ENCODE data around the gene RIT1. TPM values are rescaled to one million over a fixed set of nuclear protein-coding genes. Genes with fewer than 3 reads are reported as not detected.

Gene RIT1, protein sequence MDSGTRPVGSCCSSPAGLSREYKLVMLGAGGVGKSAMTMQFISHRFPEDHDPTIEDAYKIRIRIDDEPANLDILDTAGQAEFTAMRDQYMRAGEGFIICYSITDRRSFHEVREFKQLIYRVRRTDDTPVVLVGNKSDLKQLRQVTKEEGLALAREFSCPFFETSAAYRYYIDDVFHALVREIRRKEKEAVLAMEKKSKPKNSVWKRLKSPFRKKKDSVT
- 10 to 100 TPM; 26.0 to 26.4 TPM for total RNA-seq

DNA sequence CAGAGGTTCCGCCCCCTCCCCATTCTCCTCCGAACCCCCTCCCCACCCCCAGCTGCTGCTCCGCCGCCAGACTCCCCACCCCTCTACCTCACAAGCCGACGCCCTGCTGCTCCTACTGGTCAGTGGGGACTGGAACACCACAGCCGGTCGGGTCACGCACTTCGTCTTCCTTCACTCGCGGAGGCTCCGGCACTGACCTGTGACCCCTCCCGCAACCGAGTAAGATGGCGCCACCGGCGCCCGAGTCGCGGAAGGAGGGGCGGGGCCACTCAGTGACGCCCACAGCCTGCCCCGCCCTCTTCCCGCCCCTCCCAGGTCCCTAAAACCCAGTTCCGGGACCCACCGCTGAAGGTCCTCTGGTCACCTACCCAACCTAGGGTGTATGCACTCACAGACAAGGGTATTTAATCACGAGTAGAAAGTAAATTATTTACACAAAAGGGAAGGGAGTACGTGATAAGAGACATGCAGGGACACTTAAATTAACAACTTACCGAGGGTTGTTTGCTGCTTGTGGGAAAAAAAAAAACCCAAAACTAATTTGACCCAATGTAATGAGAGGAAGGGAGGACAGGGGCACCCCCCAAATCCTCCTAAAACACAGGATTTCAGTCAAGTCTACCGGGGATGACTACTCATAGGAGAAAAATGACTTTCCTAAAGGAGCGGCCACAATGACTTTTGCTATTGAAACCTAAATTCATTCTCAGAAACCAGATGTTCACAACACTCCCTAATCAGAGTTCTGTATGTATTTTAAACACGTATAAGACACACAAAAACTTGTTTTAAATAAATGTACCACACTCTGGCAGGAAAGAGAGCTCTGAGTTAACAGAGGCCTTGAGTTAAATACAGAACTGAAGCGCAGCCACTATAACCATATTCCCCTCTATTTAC lies at the start of gene RIT1:
Gene RIT1 (minus strand): TSS at position 194 of the 900 bp plus-strand sequence. CDS start 588 bp downstream, outside the sequence.
- Mint-ChIP-seq H3K27me3 (ENCODE audit: low read depth) (no peaks in the 10 kb centered on the region), H3K27ac (peak within 1 kb of the TSS; percentile 99), H3K4me3 (peak within 1 kb of the TSS; percentile 99), H3K9me3 (ENCODE audit: insufficient read depth) (no peaks in the 10 kb centered on the region), H3K4me1 (ENCODE audit: low read depth) (peaks cover 26% of the 10 kb centered on the region), H3K36me3 (ENCODE audit: low read depth) (peaks cover 68% of the 10 kb centered on the region)
- DNase-seq (peak; percentile 90), ATAC-seq (peak; percentile 94)
- POLR2A ChIA-PET: no interaction called here
- CTCF ChIA-PET: interaction anchor here (0.6 to 0.9 kb wide), 2 partner anchors 16 to 21 kb away, joined by 3 read pairs; no protein-coding TSS in a partner anchor

DNA sequence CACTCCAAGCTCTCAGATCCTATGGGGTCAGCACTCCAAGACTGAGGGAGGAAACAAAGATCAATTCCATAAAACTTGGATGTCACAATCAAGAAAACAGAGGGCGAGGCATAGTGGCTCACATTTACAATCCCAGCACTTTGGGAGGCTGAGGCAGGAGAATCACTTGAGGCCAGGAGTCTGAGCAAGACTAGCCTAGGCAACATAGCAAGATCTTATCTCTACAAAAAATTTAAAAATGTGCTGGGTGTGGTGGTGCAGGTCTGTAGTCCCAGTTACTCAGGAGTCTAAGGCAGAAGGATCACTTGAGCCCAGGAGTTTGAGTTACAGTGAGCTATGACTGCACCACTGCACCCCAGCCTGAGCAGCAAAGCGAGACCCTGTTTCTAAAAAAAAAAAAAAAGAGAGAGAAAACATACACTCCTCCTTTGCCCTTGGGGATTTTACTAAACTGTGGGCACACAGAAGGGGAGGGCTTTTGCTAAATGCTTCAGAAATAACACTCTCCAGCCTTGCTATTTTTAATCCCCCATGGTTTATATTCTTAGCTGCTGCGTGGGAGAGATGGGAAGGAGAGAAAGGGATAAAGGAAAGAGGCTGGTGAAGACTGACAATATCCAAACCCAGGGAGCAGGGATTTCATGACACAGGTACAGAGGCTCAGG lies 49.1 kb upstream of the RIT1 start:
- CTCF ChIA-PET: interaction anchor here (0.9 to 1.4 kb wide), 2 partner anchors 16 to 29 kb away, joined by 3 to 5 read pairs; no protein-coding TSS in a partner anchor
- ATAC-seq: no peak
- H3K4me1 Mint-ChIP-seq (ENCODE audit: low read depth): peaks cover 31% of the 10 kb centered on the region

DNA sequence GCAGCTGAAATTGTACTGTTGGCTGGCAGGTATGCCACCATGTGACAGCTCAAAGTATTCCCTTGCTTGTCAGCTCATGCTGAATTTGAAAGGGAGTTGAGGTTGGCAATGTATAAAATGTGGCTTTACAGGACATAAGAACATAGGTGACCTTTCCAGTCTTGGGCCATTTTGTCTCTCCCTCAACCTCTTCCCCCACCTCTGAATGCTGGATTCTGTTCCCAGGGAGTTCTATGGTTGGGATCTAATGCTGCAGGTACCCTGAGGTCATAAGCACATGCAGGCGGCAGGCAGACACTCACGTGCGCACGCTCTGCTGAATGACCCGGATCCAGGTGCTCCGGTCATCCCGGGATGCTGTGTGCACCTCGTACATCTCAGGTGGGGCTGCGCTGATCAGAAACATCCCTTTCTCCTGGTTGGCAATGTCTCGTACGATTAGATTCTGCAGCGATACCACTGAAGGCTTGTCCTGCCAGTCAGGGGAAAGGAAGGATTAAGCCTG lies 46.3 kb upstream of the RIT1 start:
- Mint-ChIP-seq H3K27me3 (ENCODE audit: low read depth) (no peaks in the 10 kb centered on the region), H3K9me3 (ENCODE audit: insufficient read depth) (no peaks in the 10 kb centered on the region), H3K27ac (no peak overlapping the region), H3K4me1 (ENCODE audit: low read depth) (peaks cover 18% of the 10 kb centered on the region), H3K4me3 (no peak overlapping the region), H3K36me3 (ENCODE audit: low read depth) (peaks cover 72% of the 10 kb centered on the region)
- ATAC-seq: no peak
- CTCF ChIA-PET: interaction anchor here (0.8 to 4.3 kb wide), 5 partner anchors 19 to 63 kb away, joined by 3 to 25 read pairs (median 4); partner anchors contain the start of genes ARHGEF2 and KHDC4
- no peak for DNase-seq
- POLR2A ChIA-PET: interaction anchor here (1.2 kb wide), 1 partner anchor 10 kb away, joined by 4 read pairs; no protein-coding TSS in a partner anchor

More for the DNA sequence above, 49.1 kb upstream of the RIT1 start:
- Mint-ChIP-seq H3K27me3 (ENCODE audit: low read depth) (no peaks in the 10 kb centered on the region), H3K36me3 (ENCODE audit: low read depth) (peaks cover 67% of the 10 kb centered on the region), H3K27ac (peak overlapping the region; percentile 10), H3K4me3 (no peak overlapping the region), H3K9me3 (ENCODE audit: insufficient read depth) (no peaks in the 10 kb centered on the region)
- POLR2A ChIA-PET: interaction anchor here (0.7 kb wide), 1 partner anchor 16 kb away, joined by 3 read pairs; no protein-coding TSS in a partner anchor
- no peak for DNase-seq

DNA sequence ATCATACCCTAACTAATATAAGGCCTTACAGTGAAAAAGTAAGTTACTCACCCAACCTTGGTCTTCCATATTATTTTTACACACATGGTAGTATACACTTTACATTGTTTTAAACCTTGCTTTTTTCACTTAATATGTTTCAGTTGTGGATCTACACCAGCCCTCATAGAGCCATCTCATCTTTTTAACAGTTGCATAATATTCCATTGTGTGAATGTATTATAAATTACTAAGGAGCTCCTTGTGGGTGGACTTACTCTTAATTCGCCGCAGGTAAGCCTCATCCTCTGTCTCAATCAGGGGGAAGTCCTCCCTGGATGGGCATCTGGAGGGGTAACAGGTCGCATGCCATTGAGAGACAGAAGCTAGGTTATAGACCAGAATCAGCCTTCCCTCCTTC lies 43.5 kb upstream of the RIT1 start:
- H3K36me3 Mint-ChIP-seq (ENCODE audit: low read depth): peaks cover 71% of the 10 kb centered on the region
- peaks cover 2% of the 10 kb centered on the region for H3K4me1 Mint-ChIP-seq (ENCODE audit: low read depth)
- ATAC-seq: no peak
- no peak overlapping the region for H3K4me3 Mint-ChIP-seq
- H3K27ac Mint-ChIP-seq: no peak overlapping the region
- no peaks in the 10 kb centered on the region for H3K27me3 Mint-ChIP-seq (ENCODE audit: low read depth)
- DNase-seq: no peak
- no peaks in the 10 kb centered on the region for H3K9me3 Mint-ChIP-seq (ENCODE audit: insufficient read depth)
- ChIA-PET POLR2A (interaction anchor here (0.8 to 1.0 kb wide), 2 partner anchors 20 to 24 kb away, joined by 3 read pairs; partner anchors contain the start of gene ARHGEF2), CTCF (interaction anchor here (1.0 to 4.3 kb wide), 3 partner anchors 14 to 365 kb away, joined by 4 to 25 read pairs (median 5); no protein-coding TSS in a partner anchor)

DNA sequence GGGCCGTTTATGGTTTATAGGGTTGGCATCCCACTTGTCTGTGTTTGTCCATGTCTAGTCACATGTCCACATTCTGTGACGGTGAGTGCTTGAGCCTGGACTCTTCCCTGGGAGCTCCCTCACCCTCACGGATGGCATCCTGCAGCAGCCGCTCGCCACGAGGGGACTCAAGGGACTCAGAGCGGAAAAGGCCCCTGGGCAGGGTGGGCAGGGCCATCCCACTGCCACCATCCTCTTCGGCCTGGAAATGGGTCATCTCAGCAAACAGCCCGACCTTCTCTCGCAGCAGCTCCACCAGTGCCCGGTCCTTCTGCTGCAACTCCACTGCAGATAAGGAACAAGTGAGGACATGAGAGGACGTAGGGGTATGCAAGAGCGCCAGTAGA lies 41.3 kb upstream of the RIT1 start:
- DNase-seq (no peak), ATAC-seq (no peak)
- ChIA-PET CTCF (no interaction called here), POLR2A (no interaction called here)
- Mint-ChIP-seq H3K27ac (peak overlapping the region; percentile 63), H3K36me3 (ENCODE audit: low read depth) (peaks cover 67% of the 10 kb centered on the region), H3K9me3 (ENCODE audit: insufficient read depth) (no peaks in the 10 kb centered on the region), H3K4me3 (no peak overlapping the region), H3K4me1 (ENCODE audit: low read depth) (peaks cover 8% of the 10 kb centered on the region), H3K27me3 (ENCODE audit: low read depth) (no peaks in the 10 kb centered on the region)

DNA sequence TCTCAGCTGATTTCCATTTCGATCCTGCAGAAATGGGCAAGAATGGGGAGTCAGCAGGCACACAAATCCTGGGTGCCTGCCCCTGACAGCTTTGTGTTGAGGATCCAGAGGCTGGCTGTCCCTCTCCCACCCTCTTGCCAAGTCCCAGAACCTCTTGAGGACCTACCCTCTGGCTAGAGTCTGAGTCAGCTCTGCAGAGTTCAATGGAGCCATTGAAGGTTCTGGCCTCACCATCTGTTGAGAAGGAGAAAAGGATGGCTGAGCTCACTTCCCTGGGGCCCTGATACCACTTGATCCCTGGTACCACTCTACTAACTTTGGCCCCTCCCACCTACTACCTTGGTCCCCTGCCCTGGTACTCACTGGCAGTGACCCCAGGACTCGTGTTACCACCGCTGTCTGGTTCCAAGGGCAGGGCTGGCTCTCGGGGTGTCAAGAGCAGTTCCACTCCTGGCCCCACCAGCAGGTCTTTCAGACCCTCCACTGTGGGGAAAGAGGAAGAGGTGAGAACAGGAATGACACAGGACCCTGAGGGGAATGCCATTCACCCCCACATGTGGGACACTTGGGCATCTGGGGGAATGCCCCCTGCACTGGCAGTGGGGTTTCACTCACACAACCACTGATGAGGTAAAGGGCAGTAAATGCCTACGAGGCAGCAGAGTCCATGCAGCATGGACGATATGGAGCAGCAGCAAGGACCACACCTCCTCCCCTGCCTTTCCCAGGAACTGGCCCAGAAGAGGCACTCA lies 40.8 kb upstream of the RIT1 start:
- Mint-ChIP-seq H3K27ac (no peak overlapping the region), H3K27me3 (ENCODE audit: low read depth) (no peaks in the 10 kb centered on the region), H3K4me1 (ENCODE audit: low read depth) (peaks cover 12% of the 10 kb centered on the region), H3K36me3 (ENCODE audit: low read depth) (peaks cover 66% of the 10 kb centered on the region), H3K4me3 (no peak overlapping the region), H3K9me3 (ENCODE audit: insufficient read depth) (no peaks in the 10 kb centered on the region)
- ChIA-PET POLR2A (interaction anchor here (1.1 kb wide), 1 partner anchor 22 kb away, joined by 3 read pairs; no protein-coding TSS in a partner anchor), CTCF (interaction anchor here (1.3 kb wide), 1 partner anchor 13 kb away, joined by 5 read pairs; no protein-coding TSS in a partner anchor)
- no peak for DNase-seq
- ATAC-seq: no peak

DNA sequence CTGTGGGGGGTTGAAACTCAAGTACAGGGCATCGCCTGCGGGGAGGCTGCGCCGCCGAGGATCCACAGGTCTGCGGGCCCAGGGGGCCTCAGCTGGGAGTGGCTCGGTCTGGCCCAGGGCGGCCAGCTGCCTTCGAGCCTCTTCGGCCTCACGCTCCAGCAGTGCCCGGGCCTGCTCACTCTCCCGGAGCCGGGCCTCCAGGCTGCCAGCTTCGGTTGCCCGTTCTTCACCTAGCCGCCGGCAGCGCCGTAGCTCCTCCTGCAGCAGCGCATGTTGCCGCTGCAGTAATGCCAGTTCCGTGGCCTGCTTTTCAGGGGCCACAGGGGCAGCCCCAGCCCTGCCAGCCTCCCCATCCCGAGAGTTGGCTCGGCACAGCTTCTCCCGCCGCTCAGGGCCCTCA lies 39.7 kb upstream of the RIT1 start:
- ChIA-PET POLR2A (interaction anchor here (0.5 to 1.1 kb wide), 2 partner anchors 23 to 27 kb away, joined by 3 read pairs; partner anchors contain the start of gene ARHGEF2), CTCF (interaction anchor here (1.3 kb wide), 1 partner anchor 12 kb away, joined by 5 read pairs; no protein-coding TSS in a partner anchor)
- no peak overlapping the region for H3K4me3 Mint-ChIP-seq
- ATAC-seq (no peak), DNase-seq (no peak)
- no peaks in the 10 kb centered on the region for H3K9me3 Mint-ChIP-seq (ENCODE audit: insufficient read depth)
- no peaks in the 10 kb centered on the region for H3K27me3 Mint-ChIP-seq (ENCODE audit: low read depth)
- peaks cover 72% of the 10 kb centered on the region for H3K36me3 Mint-ChIP-seq (ENCODE audit: low read depth)
- H3K4me1 Mint-ChIP-seq (ENCODE audit: low read depth): peaks cover 23% of the 10 kb centered on the region
- no peak overlapping the region for H3K27ac Mint-ChIP-seq

DNA sequence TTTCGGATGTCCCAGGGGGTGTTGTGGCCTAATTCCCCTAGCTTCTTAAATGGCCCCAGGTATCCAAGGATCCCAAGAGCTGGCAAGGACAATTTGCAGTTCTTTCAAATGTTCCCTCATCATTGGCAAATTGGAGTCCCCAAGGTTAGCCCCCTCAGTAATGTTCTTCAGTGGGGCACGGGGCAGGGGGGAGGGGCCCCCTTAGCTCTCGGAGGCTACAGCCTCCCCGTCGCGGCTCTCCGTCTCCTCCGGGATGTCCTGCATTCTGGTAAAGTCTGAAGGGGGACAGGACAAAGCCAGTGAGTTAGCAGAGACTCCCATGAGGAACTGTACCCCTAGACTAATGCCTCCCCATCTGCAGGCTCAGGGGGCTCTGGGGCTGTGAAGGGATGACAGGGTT lies 36.6 kb upstream of the RIT1 start:
- CTCF ChIA-PET: interaction anchor here (1.3 to 2.4 kb wide), 3 partner anchors 9 to 31 kb away, joined by 3 to 9 read pairs (median 4); partner anchors contain the start of gene ARHGEF2
- Mint-ChIP-seq H3K36me3 (ENCODE audit: low read depth) (peaks cover 56% of the 10 kb centered on the region), H3K4me3 (no peak overlapping the region), H3K27me3 (ENCODE audit: low read depth) (no peaks in the 10 kb centered on the region), H3K9me3 (ENCODE audit: insufficient read depth) (no peaks in the 10 kb centered on the region), H3K27ac (peak overlapping the region; percentile 49), H3K4me1 (ENCODE audit: low read depth) (peaks cover 43% of the 10 kb centered on the region)
- no peak for ATAC-seq
- DNase-seq: no peak
- POLR2A ChIA-PET: interaction anchor here (0.6 to 1.3 kb wide), 2 partner anchors 9 to 29 kb away, joined by 3 to 8 read pairs; no protein-coding TSS in a partner anchor

DNA sequence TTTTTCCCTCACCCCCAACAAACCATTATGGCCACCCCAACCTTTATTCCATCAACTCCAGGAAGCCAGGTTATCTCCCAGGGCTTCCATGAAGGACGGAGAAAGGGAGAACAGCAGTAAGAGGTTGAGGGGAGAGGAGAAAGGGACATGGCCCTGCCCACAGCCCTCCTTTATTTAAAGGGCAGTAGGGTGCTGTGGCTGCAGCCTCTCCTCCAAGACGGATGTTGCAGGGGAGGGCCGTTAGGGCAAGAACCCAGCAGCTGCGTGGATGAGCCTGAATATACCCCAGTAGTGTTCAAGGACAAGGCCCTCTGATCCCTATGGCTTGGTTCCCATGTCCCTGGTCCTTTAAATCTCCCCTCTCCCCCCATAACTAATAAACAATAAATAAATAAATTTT lies 36.1 kb upstream of the RIT1 start:
- peak overlapping the region; percentile 46 for H3K4me3 Mint-ChIP-seq
- ChIA-PET CTCF (interaction anchor here (1.7 kb wide), 1 partner anchor 31 kb away, joined by 4 read pairs; the partner anchor contains the start of gene ARHGEF2), POLR2A (interaction anchor here (1.3 kb wide), 1 partner anchor 30 kb away, joined by 8 read pairs; no protein-coding TSS in a partner anchor)
- H3K4me1 Mint-ChIP-seq (ENCODE audit: low read depth): peaks cover 47% of the 10 kb centered on the region
- H3K9me3 Mint-ChIP-seq (ENCODE audit: insufficient read depth): no peaks in the 10 kb centered on the region
- H3K36me3 Mint-ChIP-seq (ENCODE audit: low read depth): peaks cover 52% of the 10 kb centered on the region
- H3K27ac Mint-ChIP-seq: peak overlapping the region; percentile 87
- no peaks in the 10 kb centered on the region for H3K27me3 Mint-ChIP-seq (ENCODE audit: low read depth)
- no peak for ATAC-seq
- no peak for DNase-seq

DNA sequence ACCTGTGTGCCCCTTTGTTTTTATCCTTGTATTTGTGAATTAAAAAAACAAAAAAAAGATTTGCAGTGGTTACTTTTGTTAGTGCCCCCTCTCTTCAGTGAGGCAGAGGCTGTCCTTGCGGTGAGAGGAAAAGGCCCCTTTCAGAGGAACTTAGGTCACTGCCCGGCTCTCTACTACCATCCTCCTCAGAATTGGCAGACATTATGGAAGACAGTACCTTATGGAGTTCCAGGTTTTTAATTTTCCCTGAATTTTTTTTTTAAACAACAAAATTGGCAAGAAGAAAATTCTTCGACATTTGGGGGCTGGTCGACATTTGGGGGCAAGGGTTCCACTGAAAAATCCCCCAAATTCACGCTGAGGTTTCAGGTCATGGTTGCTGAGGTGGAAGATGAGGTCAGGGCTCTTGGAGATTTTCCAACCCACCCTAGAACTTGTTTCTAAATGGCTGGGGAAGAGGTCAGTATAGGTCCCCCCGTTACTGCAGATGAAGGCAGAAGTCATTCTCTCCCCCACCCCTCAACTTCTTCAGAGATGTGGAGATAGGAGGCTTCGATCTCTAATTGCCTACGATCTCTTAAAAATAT lies 35.6 kb upstream of the RIT1 start:
- peaks cover 46% of the 10 kb centered on the region for H3K36me3 Mint-ChIP-seq (ENCODE audit: low read depth)
- H3K4me1 Mint-ChIP-seq (ENCODE audit: low read depth): peaks cover 53% of the 10 kb centered on the region
- no peaks in the 10 kb centered on the region for H3K9me3 Mint-ChIP-seq (ENCODE audit: insufficient read depth)
- DNase-seq (no peak), ATAC-seq (no peak)
- H3K27me3 Mint-ChIP-seq (ENCODE audit: low read depth): no peaks in the 10 kb centered on the region
- H3K27ac Mint-ChIP-seq: peak overlapping the region; percentile 87
- ChIA-PET CTCF (interaction anchor here (0.7 to 5.0 kb wide), 9 partner anchors 9 to 774 kb away, joined by 3 to 44 read pairs (median 9); partner anchors contain the start of genes ARHGEF2 and KHDC4), POLR2A (interaction anchor here (1.0 to 5.2 kb wide), 4 partner anchors 13 to 34 kb away, joined by 4 to 45 read pairs (median 22); partner anchors contain the start of genes ARHGEF2 and KHDC4)
- H3K4me3 Mint-ChIP-seq: peak overlapping the region; percentile 46
